PFSK-1 (cell line): ENCODE results near the gene SHOX.

ENCODE experiments used
- FOXP2 ChIP-seq: optimal IDR thresholded peaks from 2 replicates; pipeline ENCODE3; 2011; ENCODE audit warnings: borderline replicate concordance, control low read depth, inconsistent platforms; ENCODE audit not compliant: insufficient read depth; ENCODE audit errors: extremely low read length, extremely low read depth
- POLR2AphosphoS5 ChIP-seq: IDR thresholded peaks from 2 replicates; pipeline ENCODE4 v1.6.1; 2012; ENCODE audit warnings: low read depth, mild to moderate bottlenecking, control low read depth, low read length, moderate library complexity
- REST ChIP-seq, 2 experiments: IDR thresholded peaks; 2 replicates each; pipeline versions ENCODE4 v1.6.1 to v1.8.0; 2011 to 2012; ENCODE audit warnings: low read depth in 2 of 2, low read length in 2 of 2, control low read depth in 1 of 2, inconsistent platforms in 1 of 2, mild to moderate bottlenecking in 1 of 2, moderate library complexity in 1 of 2; ENCODE audit not compliant: insufficient read depth in 1 of 2
- SIN3A ChIP-seq: IDR thresholded peaks from 2 replicates; pipeline ENCODE4 v1.6.1; 2012; ENCODE audit warnings: mild to moderate bottlenecking, low read length, moderate library complexity, borderline replicate concordance; ENCODE audit not compliant: insufficient read depth
- TAF1 ChIP-seq: IDR thresholded peaks from 2 replicates; pipeline ENCODE4 v1.6.1; 2012; ENCODE audit warnings: low read length, control low read depth, borderline replicate concordance; ENCODE audit not compliant: insufficient read depth

The SHOX gene

DNA sequence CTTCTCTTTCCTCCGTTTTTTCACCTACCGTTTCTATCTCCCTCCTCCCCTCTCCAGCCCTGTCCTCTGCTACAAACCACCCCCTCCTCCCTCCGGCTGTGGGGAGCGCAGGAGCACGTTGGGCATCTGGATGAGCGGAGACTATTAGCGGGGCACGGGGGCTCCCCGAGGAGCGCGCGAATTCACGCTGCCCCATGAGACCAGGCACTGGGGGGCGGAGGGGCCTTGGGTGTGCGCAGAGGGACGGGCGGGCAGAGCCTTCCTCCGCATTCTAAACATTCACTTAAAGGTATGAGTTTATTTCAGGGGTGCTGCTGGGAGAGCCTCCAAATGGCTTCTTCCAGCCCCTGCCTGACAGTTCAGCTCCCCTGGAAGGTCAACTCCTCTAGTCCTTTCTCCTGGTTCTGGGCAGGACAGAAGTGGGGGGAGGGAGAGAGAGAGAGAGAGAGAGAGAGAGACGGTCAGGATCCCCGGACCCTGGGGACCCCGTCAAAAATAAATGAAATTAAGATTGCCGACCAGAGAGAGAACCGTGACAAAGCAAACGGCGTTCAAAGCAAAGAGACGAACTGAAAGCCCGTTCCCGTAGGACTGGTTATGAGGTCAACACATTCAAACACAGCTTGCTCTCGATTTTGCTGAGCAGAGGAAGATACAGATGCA lies 5.0 kb downstream of the SHOX start:
- TF ChIP-seq SIN3A: no peak
- TF ChIP-seq REST (IDR thresholded peaks at IDR 0.05; ENCODE audit: insufficient read depth in 1 of 2, low read depth in 2 of 2, low read length in 2 of 2): no peak
- TF ChIP-seq TAF1: no peak
- TF ChIP-seq FOXP2: no peak
- no peak for TF ChIP-seq POLR2AphosphoS5

DNA sequence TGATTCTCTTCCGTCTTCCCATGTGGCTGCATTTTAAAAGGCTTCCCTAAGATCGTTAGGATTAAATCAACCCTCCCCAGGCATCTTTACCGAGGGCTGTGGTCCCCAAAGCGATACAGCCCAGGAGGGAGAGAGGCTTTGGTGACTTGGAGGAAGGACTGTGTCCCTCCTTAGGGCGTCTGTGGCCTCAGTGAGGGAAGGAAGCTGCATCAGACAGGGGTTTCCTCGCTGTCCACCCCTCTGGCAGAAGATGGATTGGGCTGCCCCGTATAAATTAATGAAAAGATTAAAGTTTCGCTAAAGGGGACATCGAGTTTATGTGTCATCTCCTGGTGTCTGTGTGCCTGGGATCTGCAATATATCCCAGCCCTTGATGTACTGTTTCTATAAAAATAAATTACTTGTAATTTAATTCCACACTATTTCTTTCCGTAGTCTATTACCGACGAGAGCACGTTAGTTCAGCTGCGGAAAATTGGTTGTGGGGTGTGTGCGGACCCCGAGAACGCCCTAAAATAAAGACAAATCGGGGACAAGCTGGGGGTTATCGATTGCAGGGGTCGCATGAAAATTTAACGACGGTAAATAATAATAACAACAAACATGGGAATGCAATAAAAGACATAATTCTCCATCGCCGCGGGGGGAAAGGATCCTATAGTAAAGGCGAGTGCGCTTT lies 6.5 kb downstream of the SHOX start:
- TF ChIP-seq TAF1 (no peak), REST (IDR thresholded peaks at IDR 0.05; ENCODE audit: insufficient read depth in 1 of 2, low read depth in 2 of 2, low read length in 2 of 2) (no peak), POLR2AphosphoS5 (no peak), FOXP2 (no peak), SIN3A (no peak)

DNA sequence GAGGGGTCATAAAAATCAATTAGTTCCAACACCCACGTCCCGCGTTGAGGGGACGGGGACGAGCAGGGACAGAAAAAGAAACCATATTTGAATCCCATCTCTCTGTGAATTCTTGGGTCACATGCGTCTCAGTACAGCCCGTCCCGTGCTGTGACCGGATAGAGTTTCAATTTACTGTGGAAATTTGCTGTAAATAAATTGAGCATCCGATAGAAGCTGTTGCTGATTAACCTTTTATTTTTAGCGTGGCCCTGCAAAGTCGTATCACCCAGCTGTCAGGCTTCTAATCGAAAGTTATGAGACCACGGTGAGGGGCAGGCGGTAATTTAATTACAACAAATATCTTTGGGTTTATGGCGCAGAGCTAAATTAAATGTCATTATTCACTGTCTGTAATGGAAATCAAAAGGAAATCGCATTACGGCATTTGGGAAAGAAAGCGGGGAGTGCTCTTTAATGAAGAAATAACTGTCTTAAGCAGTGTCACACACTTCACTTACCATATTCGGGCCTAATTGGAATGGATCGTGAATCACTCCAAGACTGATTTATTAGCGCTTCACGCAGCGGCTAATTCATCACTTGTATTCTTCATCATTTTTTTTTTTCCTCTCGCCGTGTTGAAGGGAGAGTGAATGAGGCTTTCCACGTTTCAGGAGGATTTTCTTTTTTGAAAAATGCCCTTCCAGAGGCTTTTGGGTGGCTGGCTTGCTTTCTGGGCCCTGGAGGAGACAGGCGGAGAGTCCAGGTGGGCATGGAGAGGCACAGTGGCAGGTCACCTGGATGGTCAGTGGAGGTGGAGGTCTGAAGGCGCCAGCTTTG lies 7.3 kb downstream of the SHOX start:
- TF ChIP-seq TAF1 (no peak), REST (IDR thresholded peaks at IDR 0.05; ENCODE audit: insufficient read depth in 1 of 2, low read depth in 2 of 2, low read length in 2 of 2) (no peak), POLR2AphosphoS5 (no peak), SIN3A (no peak), FOXP2 (no peak)

DNA sequence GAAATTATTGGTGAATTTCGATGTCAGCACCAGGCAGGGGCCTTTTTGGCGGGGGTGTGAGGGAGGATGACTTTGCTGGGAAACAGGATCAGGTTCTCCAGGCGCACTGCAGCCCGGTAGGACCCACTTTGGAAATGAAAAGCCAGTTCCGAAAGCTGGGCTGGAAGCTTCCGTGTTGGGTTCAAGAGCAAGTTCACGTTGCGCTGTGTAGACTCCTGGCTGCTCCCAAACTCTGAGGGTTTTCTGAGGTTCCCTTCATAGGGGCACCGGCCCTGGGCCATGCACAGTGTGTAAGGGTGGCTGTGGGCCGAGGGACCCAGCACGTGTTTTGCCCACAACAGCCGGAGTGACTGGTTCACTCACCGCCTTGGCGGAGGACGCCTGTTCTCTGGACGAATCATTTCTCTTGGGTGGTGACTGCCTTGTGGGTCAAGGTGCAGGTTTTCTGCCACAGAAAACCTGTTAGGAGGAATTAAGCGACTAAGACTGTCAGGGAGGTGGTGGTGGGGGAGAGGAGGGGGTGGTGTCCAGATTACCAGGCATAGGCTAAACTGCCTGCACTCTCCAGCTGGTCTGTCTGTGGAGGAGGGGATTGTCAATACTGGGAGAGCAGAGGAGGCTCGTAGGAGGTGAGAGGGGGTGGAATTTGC lies 8.0 kb downstream of the SHOX start:
- TF ChIP-seq FOXP2: no peak
- no peak for TF ChIP-seq TAF1
- TF ChIP-seq SIN3A: no peak
- no peak for TF ChIP-seq POLR2AphosphoS5
- TF ChIP-seq REST (IDR thresholded peaks at IDR 0.05; ENCODE audit: insufficient read depth in 1 of 2, low read depth in 2 of 2, low read length in 2 of 2): no peak
